Psoas muscle (tissue), 8 donors: ENCODE measurements around the gene ADAM8. TPM values are rescaled to one million over a fixed set of nuclear protein-coding genes. Genes with fewer than 3 reads are reported as not detected.

ENCODE experiments used
- ATAC-seq, 4 donors: fragments of 200-7000 bp; cut with Tn5 transposase; one replicate each; pipeline ENCODE4 v1.9.1; 2020; ENCODE audit warnings: moderate library complexity in 3 of 4, mild to moderate bottlenecking in 2 of 4
- DNase-seq, 2 donors: peaks; one replicate each; pipeline ENCODE4 v3.0.0-alpha.2; 2020
- H3K27ac ChIP-seq: fragments of 200-600 bp; one replicate; pipeline ENCODE4 v1.8.0; 2022
- H3K27me3 ChIP-seq, 3 donors: fragments of 200-600 bp in 1 of 3; one replicate each; pipeline versions ENCODE4 v1.6.1 to v1.8.0; 2013 to 2022; ENCODE audit warnings: low read length in 2 of 3, mild to moderate bottlenecking in 2 of 3, moderate library complexity in 1 of 3; ENCODE audit not compliant: insufficient read depth in 3 of 3
- H3K36me3 ChIP-seq, 2 donors: fragments of 200-600 bp in 1 of 2; one replicate each; pipeline versions ENCODE4 v1.6.1 to v1.8.0; 2013 to 2022; ENCODE audit warnings: low read depth in 1 of 2, mild to moderate bottlenecking in 1 of 2, moderate library complexity in 1 of 2; ENCODE audit not compliant: insufficient read depth in 1 of 2
- H3K4me1 ChIP-seq: fragments of 200-600 bp; one replicate; pipeline ENCODE4 v1.8.0; 2022
- H3K4me3 ChIP-seq: fragments of 200-600 bp; one replicate; pipeline ENCODE4 v1.8.0; 2022; ENCODE audit warnings: mild to moderate bottlenecking
- H3K9me3 ChIP-seq: fragments of 200-600 bp; one replicate; pipeline ENCODE4 v1.8.0; 2022
- WGBS, 3 donors: extraction: QIAGEN DNeasy Blood & Tissue Kit; methylation state at CpG; one replicate each; pipeline versions ENCODE4 v1.1.6 to v1.1.7; 2013; 5-methylcytosine and 5-hydroxymethylcytosine counted together
- intact Hi-C, 2 donors: fragments of 100-400 bp; cut with DNase I; formaldehyde crosslinking; loops; one replicate each; pipeline versions ENCODE4 v1.11.0 to v1.14.2; 2022
- polyA plus RNA-seq, 3 donors: library from polyadenylated mRNA; stranded (reverse); fragments of 200-250 nt; gene quantifications; one replicate each; pipeline ENCODE4 v1.2.3, GENCODE V29; 2013
- total RNA-seq, 4 donors: library from RNA; stranded (reverse); fragmentation: NEBNext Ultra II Directional in 2 of 4; extraction: Animal tissue kit (Norgen Biotek cat#: 25700) in 2 of 4; gene quantifications; one replicate each; pipeline versions ENCODE4 v1.2.1 to v1.2.4, GENCODE V29; 2021 to 2023
- TF ChIP-seq, protein P1 (sequence below): fragments of 200-600 bp; IDR thresholded peaks from one replicate; pipeline ENCODE4 v1.8.0; 2022; ENCODE audit warnings: antibody characterized with exemption
- donor health status: healthy with polysubstance abuse.
- donor health status: DM: no; HTN: no; CAD: no; lungs with moderate emphysema.
- donor health status: Bipolar disorder and iron deficiency.
- donor health status: healthy.
- donor health status: DM: yes; HTN: yes; CAD: no.
- donor health status: DM: no; HTN: no; CAD: no.
- donor health status: DM: no; HTN: no; CAD: no.
- donor health status: DM: yes; HTN: yes; CAD: no.

Gene ADAM8
- total and polyA plus RNA-seq, 7 donors, result 0.21 to 2.8 (median 2.2) TPM

DNA sequence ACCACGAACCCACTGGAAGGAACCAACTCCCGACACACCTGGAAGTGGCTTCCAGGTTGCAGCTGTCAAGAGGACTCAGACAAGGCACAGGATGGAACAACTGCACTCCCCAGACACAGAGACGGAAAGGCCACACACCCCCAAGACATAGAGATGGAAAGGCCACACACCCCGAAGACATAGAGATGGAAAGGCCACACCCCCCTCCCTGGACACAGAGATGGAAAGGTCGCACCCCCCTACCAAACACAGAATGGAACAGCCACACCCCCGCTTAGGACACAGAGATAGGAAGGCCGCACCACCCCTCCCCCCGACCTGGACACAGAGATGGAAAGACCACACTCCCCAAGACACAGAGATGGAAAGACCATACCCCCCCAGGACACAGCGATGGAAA lies 39.6 kb upstream of the ADAM8 start:
- Histone ChIP-seq H3K4me1 (peaks cover 5% of the 10 kb centered on the region), H3K4me3 (no peak overlapping the region)
- WGBS, 3 donors, result 86 to 92% (median 88%) methylated on average over 8 to 9 of the region's 9 CpGs

DNA sequence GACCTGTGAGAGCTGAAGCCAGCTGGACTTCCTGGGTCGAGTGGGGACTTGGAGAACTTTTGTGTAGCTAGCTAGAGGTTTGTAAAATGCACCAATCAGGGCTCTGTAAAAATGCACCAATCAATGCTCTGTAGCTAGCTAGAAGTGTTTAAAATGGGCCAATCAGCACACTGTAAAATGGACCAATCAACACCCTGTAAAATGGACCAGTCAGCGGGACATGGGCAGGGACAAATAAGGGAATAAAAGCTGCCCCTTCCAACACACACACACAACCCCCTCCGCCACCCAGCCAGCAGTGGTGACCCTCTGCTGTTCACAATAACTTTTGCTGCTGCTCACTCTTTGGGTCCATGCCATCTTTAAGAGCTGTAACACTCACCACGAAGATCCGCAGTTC lies 39.2 kb upstream of the ADAM8 start:
- Histone ChIP-seq H3K36me3 (peaks cover 0 to 26% of the 10 kb centered on the region in 2 donors), H3K4me1 (peaks cover 5% of the 10 kb centered on the region), H3K27ac (no peak overlapping the region), H3K27me3 (peaks cover 0 to 24% (median 4%) of the 10 kb centered on the region in 3 donors), H3K4me3 (no peak overlapping the region), H3K9me3 (no peaks in the 10 kb centered on the region)
- 78 to 86% (median 81%) methylated on average over 5 of the region's 5 CpGs for WGBS, 3 donors
- ATAC-seq, result no peak
- intact Hi-C loops, result loop anchor here in 1 of 2 donors (10.0 kb wide), 1 partner anchor 481 kb away; no protein-coding TSS in a partner anchor
- TF ChIP-seq, protein P1, sequence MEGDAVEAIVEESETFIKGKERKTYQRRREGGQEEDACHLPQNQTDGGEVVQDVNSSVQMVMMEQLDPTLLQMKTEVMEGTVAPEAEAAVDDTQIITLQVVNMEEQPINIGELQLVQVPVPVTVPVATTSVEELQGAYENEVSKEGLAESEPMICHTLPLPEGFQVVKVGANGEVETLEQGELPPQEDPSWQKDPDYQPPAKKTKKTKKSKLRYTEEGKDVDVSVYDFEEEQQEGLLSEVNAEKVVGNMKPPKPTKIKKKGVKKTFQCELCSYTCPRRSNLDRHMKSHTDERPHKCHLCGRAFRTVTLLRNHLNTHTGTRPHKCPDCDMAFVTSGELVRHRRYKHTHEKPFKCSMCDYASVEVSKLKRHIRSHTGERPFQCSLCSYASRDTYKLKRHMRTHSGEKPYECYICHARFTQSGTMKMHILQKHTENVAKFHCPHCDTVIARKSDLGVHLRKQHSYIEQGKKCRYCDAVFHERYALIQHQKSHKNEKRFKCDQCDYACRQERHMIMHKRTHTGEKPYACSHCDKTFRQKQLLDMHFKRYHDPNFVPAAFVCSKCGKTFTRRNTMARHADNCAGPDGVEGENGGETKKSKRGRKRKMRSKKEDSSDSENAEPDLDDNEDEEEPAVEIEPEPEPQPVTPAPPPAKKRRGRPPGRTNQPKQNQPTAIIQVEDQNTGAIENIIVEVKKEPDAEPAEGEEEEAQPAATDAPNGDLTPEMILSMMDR, result no peak
- peak in 1 of 2 donors; percentile 4 for DNase-seq

More for the DNA sequence above, 39.6 kb upstream of the ADAM8 start:
- DNase-seq (peak in 1 of 2 donors; percentile 13), ATAC-seq (no peak)
- Histone ChIP-seq H3K27ac (no peak overlapping the region), H3K36me3 (peaks cover 0 to 22% of the 10 kb centered on the region in 2 donors), H3K9me3 (no peaks in the 10 kb centered on the region), H3K27me3 (peaks cover 0 to 27% (median 7%) of the 10 kb centered on the region in 3 donors)
- intact Hi-C loops, result loop anchor here in 1 of 2 donors (10.0 kb wide), 1 partner anchor 481 kb away; no protein-coding TSS in a partner anchor
- TF ChIP-seq, protein P1, result no peak

DNA sequence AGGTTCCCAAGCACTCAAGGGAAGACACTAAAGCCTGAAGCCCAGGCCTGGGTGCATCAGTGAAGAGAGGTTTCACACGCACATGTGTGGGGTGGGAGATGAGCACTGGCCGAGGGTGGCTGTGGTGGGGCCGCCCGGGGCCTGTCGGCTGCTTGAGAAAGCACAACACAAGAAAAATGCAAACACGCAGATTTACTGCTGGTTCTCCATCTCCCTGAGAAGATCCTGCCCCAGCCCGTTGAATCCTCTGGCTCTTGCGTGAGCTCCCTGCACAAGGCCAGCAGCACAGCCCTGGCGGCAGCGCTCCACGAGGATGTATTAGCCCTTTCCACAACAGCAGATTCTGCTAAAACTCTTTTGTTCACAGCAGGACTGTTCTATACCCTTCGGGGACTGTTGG lies 38.2 kb upstream of the ADAM8 start:
- no peak overlapping the region for H3K4me3 ChIP-seq
- intact Hi-C loops, result loop anchor here (5.0 to 10.0 kb wide), 2 partner anchors 57 to 480 kb away; partner anchors contain the start of gene ECHS1 (in 1 of the 2)
- H3K27ac ChIP-seq, result no peak overlapping the region
- peaks cover 0 to 35% of the 10 kb centered on the region in 2 donors for H3K36me3 ChIP-seq
- peaks cover 0 to 15% (median 3%) of the 10 kb centered on the region in 3 donors for H3K27me3 ChIP-seq
- ATAC-seq (no peak), DNase-seq (peak in 1 of 2 donors; percentile 34)
- TF ChIP-seq, protein P1, result no peak
- no peaks in the 10 kb centered on the region for H3K9me3 ChIP-seq
- WGBS, 3 donors, result 87 to 90% (median 88%) methylated on average over 12 of the region's 12 CpGs
- H3K4me1 ChIP-seq, result peaks cover 5% of the 10 kb centered on the region

DNA sequence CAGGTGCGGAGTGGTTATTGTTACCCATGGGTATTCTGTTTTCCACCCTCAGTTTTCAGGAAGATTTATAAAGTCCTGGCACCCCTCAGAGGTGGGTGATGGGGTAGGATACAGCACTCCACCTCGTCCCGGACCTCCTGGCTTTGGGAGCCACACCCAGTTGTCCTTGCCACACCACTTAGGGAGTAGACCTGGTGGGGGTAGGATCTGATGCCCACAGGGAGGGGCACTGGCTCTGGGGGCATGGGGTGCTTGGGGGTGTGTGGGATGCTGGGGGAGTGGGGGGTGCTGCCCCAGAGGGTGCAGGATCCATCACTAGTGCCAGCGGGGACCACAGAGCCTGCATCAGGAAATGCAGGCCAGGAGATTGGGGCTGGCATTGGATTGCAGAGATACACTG lies 36.5 kb upstream of the ADAM8 start:
- TF ChIP-seq, protein P1, result no peak
- H3K27me3 ChIP-seq, result peaks cover 0 to 3% (median 0%) of the 10 kb centered on the region in 3 donors
- DNase-seq, result no peak
- 67 to 77% (median 67%) methylated on average over 4 of the region's 4 CpGs for WGBS, 3 donors
- H3K36me3 ChIP-seq, result peaks cover 0 to 37% of the 10 kb centered on the region in 2 donors
- peak overlapping the region; percentile 23 for H3K27ac ChIP-seq
- H3K4me3 ChIP-seq, result no peak overlapping the region
- no peak for ATAC-seq
- H3K9me3 ChIP-seq, result no peaks in the 10 kb centered on the region
- intact Hi-C loops, result loop anchor here (5.0 to 10.0 kb wide), 2 partner anchors 59 to 478 kb away; partner anchors contain the start of gene ECHS1 (in 1 of the 2)
- peaks cover 5% of the 10 kb centered on the region for H3K4me1 ChIP-seq

DNA sequence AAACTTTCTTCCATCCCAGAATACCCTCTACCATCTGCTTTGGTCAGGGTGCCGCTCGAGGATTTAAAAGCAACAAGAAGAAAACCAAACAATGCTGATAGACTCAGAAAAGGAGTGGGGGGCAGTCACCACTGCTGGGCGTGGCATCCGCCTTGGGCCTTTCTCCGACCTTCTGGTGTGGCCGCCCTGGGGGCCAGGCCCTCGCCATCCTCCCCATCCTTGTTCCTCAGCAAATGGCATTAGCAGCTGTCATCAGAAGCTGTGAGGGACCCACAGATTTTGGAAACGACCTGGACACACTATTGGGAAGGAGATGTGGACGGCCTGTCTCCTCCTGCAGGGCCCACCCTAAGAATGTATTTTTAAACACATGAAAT lies 36.1 kb upstream of the ADAM8 start:
- ATAC-seq (no peak), DNase-seq (no peak)
- peaks cover 7% of the 10 kb centered on the region for H3K4me1 ChIP-seq

More for the DNA sequence above, 36.1 kb upstream of the ADAM8 start:
- Histone ChIP-seq H3K27me3 (peaks cover 0 to 3% (median 0%) of the 10 kb centered on the region in 3 donors), H3K27ac (no peak overlapping the region), H3K4me3 (no peak overlapping the region), H3K36me3 (peaks cover 0 to 37% of the 10 kb centered on the region in 2 donors), H3K9me3 (no peaks in the 10 kb centered on the region)
- TF ChIP-seq, protein P1, result no peak
- WGBS, 3 donors, result 87 to 96% (median 91%) methylated on average over 9 of the region's 9 CpGs
- intact Hi-C loops, result loop anchor here (5.0 to 10.0 kb wide), 2 partner anchors 60 to 478 kb away; partner anchors contain the start of gene ECHS1 (in 1 of the 2)
